Activated CD8-positive, alpha-beta memory T cell treated with anti-CD3 and anti-CD28 coated beads, Interleukin-2, amount 50 U/mL, for 4 hours (primary cell): Measurements from ENCODE around the gene MET.

Source experiments
- DNase-seq: peaks from one replicate; pipeline ENCODE4 v3.0.0-alpha.2; 2020

Gene MET

GRCh38 chr7:116786791-116787443, 114.9 kb downstream of the MET start:
- DNase-seq = no peak

GRCh38 chr7:116787881-116788280, 115.9 kb downstream of the MET start:
- DNase-seq = no peak

- no peak for DNase-seq
Observed at GRCh38 chr7:116788572-116789197, 116.7 kb downstream of the MET start.

GRCh38 chr7:116790025-116790424, 118.0 kb downstream of the MET start:
- no peak for DNase-seq

- DNase-seq = no peak
Observed at GRCh38 chr7:116792813-116793212, 120.8 kb downstream of the MET start.

DNA sequence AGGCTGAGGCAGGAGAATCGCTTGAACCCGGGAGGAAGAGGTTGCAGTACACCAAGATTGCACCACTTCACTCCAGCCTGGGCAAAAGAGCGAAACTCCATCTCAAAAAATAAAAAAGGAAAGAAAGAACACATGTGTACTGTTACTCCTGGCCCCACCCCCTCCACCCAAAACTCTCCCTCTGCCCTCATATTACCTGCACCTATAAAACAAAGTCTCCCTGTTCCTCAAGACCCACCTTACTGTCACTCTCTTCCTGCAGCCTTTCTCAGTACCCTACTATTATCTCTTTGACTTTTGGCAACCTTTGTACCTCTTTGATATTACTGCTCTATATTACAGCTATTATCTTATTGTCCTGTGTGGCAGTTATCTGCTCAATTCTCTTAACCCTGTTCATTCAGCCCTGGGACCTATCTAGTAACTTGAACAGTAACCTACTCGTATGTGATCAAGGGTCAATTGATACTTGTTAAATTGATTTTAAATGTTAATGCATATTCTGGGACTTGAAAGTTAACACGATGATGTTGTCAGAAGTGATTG, 121.9 kb downstream of the MET start:
- DNase-seq = no peak

DNA sequence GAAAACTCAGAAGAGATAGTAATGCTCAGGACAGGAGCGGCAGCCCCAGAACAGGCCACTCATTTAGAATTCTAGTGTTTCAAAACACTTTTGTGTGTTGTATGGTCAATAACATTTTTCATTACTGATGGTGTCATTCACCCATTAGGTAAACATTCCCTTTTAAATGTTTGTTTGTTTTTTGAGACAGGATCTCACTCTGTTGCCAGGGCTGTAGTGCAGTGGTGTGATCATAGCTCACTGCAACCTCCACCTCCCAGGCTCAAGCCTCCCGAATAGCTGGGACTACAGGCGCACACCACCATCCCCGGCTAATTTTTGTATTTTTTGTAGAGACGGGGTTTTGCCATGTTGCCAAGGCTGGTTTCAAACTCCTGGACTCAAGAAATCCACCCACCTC, 124.5 kb downstream of the MET start:
- no peak for DNase-seq

GRCh38 chr7:116797612-116798011, 125.6 kb downstream of the MET start:
- no peak for DNase-seq

DNA sequence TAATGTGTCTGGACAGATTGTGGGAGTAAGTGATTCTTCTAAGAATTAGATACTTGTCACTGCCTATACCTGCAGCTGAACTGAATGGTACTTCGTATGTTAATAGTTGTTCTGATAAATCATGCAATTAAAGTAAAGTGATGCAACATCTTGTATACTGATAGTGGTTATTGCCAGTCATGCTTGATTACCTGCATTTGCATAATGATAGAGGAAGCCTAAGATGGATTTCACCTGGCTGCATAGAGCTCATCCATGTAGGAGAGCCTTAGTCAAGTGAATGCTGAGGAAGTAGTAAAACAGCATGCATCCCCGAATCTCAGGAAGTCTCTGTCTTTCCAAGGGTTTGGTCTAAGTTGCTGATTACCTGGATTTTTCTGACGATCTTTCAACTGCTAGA, 126.2 kb downstream of the MET start:
- no peak for DNase-seq

DNA sequence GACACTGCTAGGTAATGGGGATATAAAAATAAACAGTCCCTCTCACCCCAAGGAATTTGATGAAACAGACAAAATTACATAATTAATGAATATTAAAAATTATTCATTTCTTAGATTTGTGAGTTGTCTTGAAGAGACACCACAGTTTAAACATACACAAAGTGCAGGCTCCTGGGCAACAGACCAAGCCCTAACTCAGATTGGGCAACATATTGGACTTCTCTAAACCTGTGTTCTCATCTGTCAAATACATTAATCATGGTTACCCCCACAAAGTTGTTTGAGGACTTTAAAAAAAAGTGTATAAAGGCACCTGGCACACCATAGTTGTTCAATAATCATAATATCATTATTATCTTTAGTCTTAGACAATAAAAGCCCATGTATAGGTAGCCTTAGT, 127.9 kb downstream of the MET start:
- DNase-seq = no peak

DNA sequence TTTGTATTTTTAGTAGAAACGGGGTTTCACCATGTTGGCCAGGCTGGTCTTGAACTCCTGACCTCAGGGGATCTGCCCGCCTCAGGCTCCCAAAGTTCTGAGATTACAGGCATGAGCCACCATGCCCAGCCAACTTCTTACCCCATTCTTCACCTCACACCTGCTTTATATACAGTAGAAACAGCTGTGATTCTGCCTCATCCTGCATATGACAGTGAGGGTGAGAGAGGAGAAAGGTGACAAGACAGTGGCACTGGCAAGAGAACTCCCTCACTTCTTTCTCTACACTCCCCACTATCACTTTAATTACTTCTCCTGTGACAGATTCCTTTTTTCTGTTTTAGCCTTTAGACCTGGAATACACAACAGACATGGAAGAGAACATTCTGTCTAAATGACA, 128.6 kb downstream of the MET start:
- no peak for DNase-seq

DNA sequence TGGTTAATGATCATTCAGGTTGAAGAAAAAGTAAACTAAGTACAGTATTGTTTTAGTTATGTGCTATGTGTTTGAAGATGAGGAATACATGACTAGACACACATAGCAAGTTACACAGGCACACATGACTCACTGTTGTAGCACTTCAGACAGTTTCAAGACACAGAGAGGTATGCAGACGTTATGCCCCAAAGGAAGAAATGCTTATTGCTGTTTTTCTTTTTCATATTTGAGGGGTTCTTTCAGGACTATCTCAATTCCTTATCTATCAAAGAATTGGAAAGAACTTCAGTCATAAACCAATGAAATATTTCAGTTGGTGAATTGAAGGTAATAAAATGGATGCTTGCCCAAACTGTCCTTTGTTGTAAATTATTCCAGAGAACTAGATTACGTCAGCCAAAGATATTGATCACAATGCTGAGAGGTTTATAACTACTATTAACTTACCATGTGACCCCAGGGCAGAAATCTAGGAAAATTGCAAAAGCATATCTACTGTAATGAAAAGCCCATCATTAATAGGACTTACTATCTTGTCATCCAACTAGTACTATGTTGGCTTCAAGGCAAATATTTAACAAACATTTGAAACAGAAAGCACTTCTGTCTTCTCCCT, 129.2 kb downstream of the MET start:
- DNase-seq = no peak

GRCh38 chr7:116802144-116802745, 130.2 kb downstream of the MET start:
- DNase-seq = no peak

DNA sequence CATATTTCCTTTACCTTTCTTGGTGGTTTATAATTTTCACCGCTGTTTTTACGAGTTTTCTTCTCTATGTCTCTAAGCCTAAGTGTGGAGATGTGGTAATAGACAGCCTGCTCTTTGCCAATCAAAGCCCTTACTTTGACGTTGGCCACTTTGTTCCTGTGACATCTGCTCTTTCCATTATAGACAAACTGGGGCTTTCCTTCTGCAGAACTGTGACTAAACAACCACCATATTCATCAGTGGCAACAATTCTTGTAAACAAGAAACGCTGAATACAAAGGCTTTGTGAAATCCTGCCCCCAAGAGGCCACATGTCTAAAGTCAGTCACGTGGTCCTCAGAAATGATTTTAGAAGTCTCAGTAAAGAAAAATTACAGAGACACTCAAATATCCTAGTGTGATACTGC, 130.8 kb downstream of the MET start:
- DNase-seq = no peak

DNA sequence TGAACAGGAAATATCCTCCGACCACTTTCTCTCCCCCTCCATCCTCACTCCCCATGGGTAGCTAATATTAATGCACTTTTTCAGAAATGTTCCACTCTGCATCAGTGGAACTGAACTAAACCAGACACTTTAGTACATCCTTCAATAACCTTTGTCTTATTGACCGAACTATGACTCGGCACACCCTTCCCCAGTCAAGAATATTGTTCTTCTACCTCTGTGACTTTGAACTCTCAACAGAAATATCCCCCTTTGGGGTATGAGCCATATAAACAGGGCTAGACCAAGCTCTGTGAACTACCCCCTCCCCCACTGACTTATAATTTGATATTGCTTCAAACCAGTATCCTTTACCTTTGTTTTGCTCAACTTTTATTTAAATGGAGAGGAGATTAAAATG, 132.5 kb downstream of the MET start:
- no peak for DNase-seq

GRCh38 chr7:116805100-116805544, 133.1 kb downstream of the MET start:
- no peak for DNase-seq

DNA sequence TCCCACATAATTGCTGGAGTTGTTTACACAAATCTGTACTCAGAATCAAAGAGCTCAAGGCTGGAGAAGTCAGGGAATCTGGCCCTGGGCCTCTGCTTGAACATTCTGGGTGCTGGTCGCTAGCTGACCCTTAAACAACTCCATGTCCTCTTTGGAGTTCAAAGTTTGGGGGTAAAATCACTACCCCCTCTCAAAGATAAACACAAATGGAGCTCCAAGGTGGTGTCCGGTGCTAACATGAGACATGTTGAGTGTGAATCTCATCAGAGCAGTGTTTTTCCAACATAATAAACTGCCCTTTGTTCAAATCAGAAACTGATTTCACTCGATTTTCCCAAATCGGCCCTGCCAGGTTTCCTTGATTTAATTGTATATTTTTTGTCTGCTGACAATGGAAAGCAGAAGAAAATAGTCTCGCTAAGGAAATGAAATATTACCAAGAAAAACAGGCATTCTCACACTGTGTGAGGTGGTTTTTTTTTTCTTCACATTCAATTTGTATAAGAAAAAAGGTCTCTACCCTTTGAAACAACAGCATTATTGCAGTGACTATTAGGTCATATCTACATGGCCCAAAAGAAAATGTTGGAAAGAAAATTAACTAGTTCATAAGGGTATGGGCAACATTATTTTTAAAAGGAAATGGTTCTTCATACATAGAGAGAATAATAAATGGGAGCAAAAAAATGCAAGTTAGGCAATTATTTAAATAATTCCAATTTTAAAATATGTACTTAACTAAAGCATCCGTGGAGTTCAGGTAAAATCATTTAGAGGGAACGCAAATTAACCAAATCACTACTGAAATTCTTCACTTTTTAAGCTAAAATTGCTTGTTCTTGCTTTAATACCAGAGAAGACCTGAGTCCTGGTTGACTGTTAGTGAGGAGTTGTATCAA, 134.3 kb downstream of the MET start:
- no peak for DNase-seq

GRCh38 chr7:116807011-116807560, 135.1 kb downstream of the MET start:
- DNase-seq = no peak

- DNase-seq = no peak
Observed at GRCh38 chr7:116809636-116810266, 137.8 kb downstream of the MET start.

DNA sequence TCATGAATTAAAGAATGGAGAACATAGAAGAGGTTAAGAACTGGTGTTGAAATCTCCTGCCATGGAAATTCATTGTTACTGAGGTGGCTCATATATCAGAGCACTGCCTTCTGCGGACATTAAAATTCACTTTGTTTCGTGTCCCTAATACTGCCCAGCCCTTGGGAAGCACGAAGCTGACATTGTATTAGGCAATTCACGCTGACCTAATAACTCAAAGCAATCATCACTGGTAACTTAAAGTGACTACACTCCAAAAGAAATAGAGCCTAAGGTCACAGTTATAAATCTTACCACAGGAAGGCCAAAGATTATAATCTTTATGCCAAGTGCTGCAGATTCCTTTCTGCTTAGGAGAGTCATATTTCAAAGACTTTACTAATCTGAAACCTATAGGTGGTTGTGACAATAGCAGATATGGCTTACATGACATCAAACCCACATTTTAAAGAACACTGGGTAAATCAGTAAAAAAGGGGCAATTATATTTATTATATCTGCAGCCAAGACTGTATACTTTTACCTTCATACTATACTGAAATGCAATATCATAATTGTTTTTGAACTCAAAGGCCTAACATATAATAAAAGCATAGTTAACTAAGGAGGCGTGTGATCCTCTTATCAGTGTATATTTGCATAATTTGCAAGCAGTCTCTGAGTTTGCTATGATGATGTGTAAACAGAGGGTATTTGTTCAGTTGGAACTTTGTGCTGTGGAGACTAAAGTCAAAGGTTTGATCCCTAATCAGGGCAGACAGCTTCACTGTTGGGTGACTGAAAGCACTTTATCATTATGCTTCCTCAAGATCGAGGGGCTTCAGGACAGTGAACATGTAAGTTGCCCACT, 138.5 kb downstream of the MET start:
- DNase-seq = no peak

DNA sequence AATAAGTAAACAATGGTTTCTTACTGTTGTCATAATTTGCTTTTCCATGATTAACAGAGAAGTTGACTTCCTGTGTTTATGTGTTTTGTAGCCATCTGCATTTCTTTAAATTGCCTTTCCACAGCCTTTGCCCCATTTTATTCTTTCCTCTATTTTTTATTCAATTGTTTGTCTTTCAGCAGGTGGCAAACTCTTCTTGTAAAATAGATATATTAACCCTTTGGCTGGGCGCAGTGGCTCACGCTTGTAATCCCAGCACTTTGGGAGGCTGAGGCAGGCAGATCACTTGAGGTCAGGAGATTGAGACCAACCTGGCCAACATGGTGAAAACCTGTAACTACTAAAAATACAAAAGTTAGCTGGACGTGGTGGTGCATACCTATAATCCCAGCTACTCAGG, 139.8 kb downstream of the MET start:
- DNase-seq = no peak
